Stimulated activated CD4-positive, alpha-beta T cell treated with anti-CD3 and anti-CD28 coated beads, TNF-alpha, amount 100 ng/mL, for 1 hour (primary cell): Measurements from ENCODE around the gene CYB5R4.
"Not testable (repeated sequence)": the region's sequence is repeated elsewhere in the genome, so short reads cannot be mapped to it uniquely, and the experiment has no call there.

ENCODE experiments used
- DNase-seq, 3 donors: peaks; one replicate each; pipeline ENCODE4 v3.0.0-alpha.2; 2020; ENCODE audit warnings: low read depth in 3 of 3, low spot score in 1 of 3

CYB5R4 gene

DNA sequence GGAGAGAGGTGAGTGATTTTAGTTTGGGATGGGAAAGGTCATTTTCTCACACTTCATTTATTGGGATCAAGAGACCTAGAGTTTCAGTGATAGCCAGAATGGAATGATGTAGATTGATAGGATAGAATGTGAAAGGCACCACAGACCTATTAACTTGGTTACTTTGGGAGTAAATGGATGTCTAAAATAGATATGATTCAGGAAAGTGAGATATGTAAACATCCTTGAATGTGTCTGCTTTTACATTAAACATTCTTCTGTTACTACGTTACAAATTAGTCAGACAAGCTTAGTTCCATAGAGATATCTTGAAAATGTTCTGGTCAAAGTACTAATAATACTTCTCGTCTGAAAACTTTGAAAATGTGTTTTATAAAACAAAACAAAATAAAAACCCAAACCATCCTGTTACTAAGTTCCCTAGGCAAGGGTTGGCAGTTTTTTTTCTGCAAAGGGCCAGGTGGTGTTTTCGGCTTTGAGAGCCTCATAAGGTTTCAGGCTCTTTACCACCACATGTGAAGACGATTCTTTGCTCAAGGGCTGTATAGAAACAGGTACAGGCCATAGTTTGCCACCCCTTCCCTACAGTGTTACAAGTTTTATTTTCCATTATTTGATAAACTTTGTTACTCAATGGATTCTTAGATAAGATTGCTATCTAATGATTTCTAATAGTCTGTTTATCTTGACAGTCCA is 3.4 kb downstream of the CYB5R4 start:
- no peak for DNase-seq

DNA sequence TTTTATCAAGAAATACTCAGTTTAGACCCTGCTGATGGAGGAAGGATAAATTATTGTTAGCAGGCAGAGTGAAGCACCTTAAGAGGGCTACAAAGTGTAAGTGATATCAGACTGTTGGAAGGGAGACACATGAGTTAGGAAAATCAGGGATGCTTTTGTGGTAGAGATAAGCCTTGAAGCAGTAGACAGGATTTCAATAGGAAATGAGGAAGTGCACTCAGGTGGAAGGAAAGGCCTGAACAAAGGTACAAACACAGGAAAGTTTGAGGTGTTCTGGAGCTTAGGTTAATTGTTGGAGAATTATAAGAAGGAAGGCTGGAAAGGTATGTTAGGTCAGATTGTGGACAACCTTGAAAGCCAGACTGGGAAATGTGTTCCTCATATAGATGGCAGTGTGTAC is 7.6 kb downstream of the CYB5R4 start:
- DNase-seq: no peak

DNA sequence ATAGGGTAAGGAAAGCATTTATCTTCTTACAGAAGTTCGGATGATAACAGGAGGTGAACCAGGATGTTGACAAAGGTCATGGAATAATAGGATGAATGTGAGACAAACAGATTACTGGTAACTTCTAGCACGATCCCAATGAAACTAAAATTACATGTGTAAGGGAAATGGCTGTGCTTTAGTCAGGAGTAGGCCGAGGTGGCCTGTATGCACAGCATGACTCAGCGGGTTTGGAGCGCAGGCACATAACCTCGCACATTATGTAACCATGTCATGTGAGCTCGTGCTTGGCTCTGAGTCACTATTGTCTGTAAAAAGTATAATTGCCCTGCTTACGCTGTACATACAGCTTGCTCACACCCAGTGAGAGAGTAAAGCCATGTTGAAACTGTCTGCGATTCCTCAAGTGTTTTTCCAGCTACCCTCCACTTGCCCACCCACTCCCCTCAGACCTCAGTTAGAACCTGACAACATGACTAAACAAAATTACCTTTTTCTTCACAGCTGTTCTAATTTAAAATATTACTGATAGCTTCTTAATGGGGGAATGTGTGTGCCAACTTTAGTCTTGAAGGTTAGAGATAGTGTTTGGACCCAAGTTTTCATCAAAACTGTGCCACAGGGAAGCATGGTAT is 8.2 kb downstream of the CYB5R4 start:
- no peak for DNase-seq

DNA sequence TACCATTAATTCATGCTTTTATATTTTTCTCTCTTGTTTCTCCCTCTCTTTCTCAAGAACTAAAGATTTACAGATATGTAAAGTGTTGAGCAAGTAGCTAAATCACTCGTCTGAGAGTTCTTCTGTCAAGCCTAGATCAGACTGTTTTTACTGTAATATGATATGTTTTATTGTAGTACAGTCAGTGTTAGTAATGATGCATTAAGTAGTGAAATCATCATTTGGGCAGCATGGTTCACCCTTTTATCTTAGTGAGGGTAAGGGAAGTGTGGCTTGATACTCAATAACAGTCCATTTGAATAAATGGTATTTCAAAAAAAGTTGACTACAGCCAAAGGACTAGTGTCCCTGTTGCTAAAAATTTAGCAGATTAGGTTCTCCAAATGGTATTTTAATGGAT is 9.2 kb downstream of the CYB5R4 start:
- DNase-seq: no peak

DNA sequence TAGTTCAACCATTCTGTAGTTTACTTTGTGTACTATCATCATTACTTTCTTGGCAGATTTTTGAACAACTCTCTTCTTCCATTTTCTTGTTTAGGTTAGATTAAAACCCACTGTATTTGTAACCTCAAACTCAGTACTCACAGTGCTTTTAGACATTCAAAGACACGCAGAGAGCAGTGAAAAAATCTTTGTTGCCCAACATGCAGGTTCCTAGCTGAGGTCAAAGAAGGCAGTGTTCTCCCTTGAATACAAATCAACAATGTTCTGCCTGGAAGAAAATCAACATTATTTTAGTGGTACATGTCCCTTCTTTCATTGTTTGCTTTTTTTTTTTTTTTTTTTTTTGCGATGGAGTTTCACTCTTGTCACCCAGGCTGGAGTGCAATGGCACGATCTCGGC is 11.2 kb downstream of the CYB5R4 start:
- DNase-seq: no peak

DNA sequence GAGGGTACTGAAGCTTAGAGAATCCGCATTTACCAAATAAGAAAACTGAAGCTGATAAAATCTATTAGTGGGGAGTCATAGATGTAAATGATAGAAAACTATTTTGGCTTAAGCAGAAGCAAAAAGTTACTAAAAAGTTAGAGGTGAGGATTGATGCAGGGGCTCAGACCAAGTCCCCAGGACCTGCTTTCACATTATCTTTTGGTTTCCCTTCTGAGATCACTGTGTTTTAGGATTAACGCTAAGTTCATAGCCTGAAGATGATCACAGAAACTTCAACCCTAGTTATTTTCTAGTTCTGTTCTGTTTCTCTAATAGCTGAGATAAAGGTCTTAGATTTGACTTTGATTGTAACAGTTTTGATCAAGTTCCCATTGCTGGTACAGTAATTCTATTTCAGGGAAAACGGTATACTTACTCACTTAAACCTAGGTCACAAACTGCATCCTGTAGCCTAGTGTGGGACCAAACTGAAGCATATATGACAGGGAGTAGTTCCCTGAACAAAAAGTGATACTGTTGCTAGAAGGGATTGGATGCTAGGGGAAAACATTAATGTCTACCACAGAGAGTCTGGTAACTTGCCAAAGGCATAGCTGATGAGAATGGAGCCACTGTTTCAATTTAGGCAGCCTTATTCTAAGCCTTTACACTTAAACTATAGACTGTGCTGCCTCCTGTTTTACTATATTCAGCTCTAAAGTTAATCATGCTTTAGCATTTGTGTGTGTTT is 13.1 kb downstream of the CYB5R4 start:
- DNase-seq: no peak

DNA sequence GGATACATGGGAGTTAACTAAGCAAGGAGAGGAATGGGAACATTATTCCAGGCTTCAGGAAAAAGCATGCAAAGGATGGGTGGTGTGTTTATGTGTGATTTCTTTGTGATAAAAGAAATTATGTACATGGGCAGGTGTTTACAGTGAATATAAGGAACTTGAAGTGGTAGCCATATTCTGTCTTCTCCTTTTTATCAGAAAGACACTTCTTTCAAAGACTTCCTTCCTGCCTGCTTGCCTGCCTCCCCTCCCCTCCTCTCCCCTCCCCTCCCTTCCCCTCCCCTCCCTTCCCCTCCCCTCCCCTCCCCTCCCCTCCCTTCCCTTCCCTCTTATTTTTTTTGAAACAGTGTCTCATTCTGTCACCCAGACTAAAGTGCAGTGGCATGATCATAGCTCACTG is 14.4 kb downstream of the CYB5R4 start:
- no peak for DNase-seq

DNA sequence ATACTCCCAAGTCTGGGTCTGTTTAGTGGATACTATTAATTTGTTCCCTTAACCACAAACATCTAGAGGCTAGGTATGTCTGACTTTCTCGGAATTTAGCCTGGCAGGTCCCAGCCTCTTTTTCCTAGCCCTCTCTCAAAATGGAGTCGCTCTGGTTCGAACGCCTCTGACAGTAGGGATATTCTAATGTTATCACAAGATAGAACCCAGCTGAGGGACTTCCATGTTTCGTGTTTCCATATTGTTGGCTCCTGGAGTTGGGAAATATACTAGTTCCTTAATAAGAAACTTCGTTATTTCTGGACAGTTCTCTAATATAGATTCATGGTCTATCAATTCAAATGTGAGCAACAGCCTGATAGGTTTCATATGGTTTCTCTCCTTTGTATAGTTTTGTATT is 16.4 kb downstream of the CYB5R4 start:
- no peak for DNase-seq

DNA sequence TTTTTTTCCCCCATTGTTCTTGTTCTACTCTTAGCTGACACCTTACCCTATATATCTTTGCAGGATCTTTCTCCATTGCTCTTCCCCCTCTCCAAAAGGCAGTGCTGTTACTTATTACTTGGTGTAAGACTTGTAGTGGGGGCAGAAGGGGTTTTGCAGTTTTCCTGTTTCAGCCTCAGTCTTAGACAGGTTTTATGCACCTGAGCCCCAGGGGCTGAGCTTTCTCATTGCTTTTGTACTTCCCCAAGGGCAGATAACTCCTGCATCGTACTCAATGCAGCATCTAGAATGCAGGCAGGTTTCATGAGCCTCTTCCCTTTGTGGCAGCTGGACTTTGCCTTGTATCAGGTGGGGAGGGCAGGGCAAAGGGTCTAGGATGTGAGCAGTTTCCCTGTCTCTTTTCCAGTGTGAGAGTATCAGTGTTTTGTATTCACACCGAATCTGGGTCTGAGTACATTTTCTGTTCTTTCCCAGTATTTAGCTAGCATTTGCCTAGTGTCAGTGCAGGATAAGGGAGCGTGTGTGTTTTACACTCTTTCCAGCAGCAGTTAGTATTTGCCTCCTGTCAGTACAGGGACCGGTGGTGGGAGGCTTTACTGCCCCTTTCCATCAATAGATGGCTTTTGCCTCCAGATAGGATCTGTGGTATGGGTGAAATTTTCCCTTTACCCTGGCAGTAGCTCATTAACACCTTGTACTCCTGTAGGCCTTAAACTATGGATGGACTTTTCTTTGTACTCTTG is 19.6 kb downstream of the CYB5R4 start:
- no peak for DNase-seq

DNA sequence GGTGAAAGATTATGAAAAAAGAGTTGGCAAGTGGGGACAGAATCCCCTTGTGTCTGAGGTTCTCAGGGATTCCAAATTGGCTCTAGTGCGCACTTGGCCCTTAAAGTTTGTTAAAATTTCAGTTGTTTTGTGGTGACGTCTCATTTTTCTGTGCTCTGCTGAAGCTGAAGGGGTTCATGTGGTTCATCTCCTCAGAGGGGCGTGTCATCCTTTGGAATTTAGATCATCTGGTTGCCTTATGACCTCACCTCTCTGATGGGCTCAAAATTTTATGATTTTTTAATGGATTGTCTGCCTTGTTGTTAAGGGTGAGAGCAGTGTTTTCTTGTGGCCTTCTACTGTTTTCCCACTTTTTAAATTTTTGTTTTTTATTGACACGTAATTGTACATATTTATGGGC is 20.3 kb downstream of the CYB5R4 start:
- no peak for DNase-seq

DNA sequence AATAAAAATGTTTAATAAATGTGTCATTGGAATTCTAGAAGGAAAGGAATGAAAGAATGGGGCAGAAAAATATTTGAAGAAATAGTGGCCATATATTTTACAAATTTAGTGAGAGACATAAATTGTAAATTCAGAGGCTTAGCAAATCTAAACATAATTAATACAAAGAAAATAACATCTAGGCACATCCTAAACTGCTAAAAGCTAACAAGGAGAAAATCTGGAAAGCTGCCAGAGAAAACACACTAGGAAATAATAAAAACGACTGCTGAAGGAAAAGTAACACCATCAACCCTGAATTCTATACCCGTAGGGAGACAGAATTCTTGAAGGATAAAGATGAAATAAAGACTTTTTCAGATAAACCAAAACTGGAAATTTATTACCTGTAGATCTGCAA is 23.8 kb downstream of the CYB5R4 start:
- DNase-seq: no peak

DNA sequence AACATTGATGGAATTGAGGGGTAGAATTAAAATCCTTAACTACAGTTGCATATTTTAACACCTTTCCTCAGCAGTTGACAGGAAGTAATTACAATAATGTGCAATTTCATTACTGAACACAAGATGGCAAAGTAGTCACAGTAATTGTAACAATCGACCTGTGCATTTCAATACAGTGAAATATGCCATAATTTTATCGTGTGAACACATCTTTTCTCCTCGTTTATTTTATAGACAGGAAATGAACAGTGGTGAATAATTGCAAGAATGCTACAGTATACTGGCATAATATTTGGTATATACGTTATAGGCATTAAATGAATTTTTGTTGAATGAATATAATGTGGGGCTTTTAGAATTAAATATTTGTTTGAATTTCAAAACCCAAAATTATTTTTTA is 25.0 kb downstream of the CYB5R4 start:
- no peak for DNase-seq

DNA sequence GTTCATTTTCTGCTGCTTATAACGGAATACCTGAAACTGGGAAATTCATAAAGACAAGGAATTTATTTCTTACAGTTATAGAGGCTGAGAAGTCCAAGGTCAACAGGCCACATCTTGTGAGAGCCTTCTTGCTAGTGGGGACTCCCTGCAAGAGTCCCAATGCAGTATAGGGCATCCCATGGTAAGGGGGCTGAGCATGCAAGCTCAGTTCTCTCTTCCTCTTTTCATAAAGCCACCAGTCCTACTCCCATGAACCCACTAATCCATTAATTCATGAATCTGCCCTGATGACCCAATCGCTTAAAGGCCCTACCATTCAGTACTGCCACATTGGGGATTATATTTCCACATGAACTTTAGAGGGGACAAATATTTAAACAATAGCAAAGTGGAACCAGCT is 26.5 kb downstream of the CYB5R4 start:
- no peak for DNase-seq

DNA sequence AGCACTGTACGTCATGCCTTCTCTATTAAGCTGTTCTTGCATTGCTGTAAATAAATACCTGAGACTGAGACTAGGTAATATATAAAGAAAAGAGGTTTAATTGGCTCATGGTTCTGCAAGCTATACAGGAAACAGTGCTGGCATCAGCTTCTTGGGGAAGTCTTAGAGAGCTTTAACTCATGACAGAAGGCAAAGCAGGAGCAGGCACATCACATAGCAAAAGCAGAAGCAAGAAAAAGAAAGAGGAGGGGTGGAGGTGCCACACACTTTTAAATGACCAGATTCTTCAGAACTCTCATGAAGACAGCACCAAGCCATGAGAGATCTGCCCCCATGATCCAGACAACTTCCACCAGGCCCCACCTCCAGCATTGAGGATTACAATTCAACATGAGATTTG is 30.1 kb downstream of the CYB5R4 start:
- no peak for DNase-seq

DNA sequence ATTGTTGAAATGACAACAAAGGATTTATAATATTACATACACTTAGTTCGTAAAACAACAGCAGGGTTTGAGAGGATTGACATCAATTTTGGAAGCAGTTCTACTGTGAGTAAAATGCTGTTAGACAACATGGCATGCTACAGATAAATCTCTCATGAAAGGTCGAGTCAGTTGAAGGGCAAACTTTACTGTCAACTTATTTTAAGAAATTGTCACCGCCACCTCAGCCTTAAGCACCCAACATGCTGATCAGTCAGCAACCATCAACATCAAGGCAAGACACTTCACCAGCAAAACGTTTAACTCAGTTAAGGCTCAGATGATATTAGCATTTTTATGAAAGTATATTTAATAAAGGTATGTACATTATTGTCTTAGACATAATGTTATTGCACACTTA is 31.0 kb downstream of the CYB5R4 start:
- DNase-seq: no peak

DNA sequence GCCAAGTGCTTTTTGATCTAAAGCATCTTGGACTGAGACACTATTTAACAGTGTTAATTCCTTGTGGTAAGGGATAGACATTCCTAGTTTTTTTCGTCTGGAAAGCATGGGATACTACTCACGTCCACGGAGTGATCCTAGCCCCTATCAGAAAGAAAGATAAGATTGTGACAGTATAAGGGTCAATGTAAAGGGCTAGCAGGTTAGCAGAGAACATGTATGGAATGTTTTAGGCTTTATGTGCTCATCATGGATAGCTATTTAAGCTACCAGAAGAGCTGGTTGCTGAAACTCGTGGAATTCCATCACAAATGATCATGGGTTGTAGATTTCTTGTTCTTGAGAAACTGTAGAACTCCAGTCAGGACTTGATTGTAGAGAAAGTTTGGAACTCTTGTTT is 32.1 kb downstream of the CYB5R4 start:
- no peak for DNase-seq

DNA sequence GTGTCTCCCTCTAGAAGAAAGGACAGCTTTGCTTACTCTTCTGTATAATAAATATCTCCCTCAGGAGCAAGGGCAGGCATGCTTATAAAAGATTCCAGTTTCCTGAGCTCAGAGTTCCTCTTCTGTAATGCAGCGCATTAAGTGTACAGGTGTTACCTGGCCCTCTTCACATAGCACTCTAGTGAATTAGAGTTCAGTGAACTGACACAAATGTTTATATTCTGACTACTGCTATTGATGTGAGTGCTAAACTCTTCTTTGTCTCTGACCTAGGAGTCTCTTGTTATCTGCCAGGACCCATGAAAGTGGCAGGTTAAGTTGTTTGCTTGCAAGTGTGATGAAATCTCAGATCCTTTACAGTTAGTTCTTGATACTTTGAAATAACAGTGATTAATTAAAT is 33.5 kb downstream of the CYB5R4 start:
- no peak for DNase-seq

DNA sequence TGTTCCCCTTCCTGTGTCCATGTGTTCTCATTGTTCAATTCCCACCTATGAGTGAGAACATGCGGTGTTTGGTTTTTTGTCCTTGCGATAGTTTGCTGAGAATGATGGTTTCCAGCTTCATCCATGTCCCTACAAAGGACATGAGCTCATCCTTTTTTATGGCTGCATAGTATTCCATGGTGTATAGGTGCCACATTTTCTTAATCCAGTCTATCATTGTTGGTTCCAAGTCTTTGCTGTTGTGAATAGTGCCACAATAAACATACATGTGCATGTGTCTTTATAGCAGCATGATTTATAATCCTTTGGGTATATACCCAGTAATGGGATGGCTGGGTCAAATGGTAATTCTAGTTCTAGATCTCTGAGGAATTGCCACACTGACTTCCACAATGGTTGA is 37.6 kb downstream of the CYB5R4 start:
- not testable (repeated sequence) for DNase-seq

DNA sequence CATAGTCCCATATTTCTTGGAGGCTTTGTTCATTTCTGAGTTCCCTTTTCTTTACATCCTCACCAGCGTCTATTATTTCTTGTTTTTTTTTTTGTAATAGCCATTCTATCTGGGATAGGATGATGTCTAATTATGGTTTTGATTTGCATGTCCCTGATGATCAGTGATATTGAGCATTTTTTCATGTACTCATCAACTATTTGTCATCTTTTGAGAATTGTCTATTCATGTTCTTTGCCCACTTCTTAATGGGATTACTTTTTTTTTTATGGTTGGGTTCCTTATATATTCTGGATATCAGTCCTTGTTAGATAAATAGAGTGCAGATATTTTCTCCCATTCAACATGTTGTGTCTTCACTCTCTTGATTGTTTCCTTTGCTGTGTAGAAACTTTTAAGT is 42.1 kb downstream of the CYB5R4 start:
- DNase-seq: no peak

DNA sequence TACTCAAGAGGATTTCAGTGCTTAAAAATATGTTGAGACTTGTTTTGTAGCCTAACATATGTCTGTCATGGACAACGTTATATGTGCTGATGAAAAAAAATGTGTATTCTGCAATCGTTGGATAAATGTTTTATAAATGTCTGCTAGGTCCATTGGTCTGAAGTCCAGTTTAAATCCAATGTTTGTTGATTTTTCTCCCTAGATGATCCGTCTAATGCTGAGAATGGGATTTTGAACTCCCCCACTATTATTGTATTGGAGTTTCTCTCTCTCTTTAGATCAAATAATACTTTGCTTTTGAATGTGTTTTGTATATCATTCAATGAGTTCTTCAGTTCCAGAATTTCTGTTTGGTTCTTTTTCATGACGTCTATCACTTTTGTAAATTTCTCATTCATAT is 44.9 kb downstream of the CYB5R4 start:
- no peak for DNase-seq

DNA sequence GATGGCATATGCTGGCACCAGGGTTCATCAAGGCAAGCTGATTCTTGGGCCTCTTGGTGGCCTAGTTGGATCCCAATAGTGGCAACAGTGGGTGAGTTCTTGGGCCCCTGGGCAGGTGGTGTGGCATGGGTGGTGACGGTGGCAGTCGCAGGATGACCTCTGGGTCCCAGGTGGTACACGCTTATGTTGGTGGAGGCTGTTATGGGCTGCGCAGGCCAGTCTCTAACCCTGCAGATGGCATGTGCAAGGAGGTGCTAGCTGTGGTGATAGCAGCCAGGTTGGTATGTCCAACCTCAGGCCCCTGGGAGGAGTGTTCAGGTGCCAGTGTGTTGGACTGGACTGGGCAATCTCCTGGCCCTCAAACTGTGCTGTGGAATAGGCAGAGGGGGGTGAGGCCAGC is 46.2 kb downstream of the CYB5R4 start:
- no peak for DNase-seq
